SW 1271 (cell line): ENCODE measurements around the gene C2orf76.
"Not testable (repeated sequence)": the region's sequence is repeated elsewhere in the genome, so short reads cannot be mapped to it uniquely, and the experiment has no call there.

Source experiments
- DNase-seq, 2 experiments: peaks; one replicate each; lab custom pipeline; 2025; lab: John Stamatoyannopoulos, UW

C2orf76 gene

DNA sequence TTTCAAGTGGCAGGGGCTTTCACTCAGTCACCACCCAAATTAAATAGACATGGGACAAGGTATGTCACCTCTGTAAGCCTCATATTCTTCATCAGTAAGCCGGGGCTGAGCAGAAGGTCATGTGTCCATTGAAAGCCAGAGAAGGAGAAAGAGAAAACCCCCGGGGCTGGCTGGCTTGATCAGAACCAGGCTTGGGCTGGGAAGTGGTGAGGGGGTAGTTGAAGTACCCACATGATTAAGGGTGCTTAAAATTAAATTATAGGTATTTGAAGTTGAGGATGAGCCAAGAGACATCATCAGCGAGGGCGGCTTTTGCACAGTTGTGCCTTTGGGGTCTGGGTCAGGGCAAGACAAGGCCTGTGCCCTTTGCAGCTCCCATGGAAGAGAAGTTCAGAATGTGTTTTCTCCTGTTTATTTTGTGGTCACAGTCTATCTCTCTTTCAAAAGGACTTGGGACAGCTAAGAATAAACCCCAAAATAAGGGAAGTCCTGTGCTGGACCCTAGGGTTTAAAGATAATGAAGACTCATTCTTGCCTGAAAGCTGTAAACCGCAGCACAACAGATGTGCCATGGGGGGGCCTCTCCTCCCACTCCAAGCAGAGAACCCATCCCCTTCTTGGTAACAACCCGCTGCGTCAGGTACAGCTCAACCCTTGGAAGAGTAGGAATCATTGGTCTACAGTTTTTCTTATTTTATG, 10.8 kb upstream of the C2orf76 start:
- no peak for DNase-seq

GRCh38 chr2:119376810-119377209, 10.2 kb upstream of the C2orf76 start:
- DNase-seq: no peak

GRCh38 chr2:119376406-119376805, 9.8 kb upstream of the C2orf76 start:
- DNase-seq: not testable (repeated sequence)

GRCh38 chr2:119373907-119374745, 7.5 kb upstream of the C2orf76 start:
- DNase-seq: not testable (repeated sequence)

- no peak for DNase-seq
These were observed 6.3 kb upstream of the C2orf76 start for GRCh38 chr2:119372778-119373568.

DNA sequence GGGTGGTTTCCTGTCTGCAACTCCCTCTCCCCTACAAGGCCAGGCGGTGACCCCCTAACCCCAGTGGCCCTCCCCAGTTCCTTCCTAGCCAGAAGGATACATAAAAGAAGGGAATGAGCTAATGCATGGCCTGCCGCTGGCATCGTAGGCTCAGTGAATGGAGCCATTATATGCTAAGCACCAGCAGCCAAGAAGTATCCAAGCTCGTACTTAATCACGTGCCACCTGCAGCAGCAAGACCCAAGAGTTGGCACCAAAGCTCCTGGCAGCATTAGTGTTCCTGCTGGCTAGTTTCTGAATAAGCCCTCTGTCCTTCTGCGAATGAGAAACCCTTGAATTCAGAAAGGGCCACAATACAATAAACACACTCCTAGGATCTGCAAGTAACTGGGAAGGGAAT, 4.5 kb upstream of the C2orf76 start:
- DNase-seq: no peak

DNA sequence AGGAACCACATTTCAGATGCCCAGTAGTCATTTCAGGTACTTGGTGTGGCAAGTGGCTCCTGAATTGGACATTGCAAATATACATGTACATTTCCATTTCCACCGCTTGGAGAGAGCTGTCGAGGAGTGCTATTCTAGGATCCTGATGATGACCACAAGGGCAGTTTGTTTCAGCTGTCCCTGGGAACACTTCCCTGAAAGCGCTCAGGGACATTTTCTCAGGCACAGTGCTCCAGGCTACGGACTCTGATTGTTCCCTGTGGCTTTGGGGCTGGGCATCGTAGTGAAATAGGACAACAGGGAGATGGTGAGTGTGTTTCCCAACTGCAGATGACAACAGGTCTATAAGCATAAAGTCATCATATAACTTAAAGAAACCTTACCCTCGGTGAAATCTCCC, 3.2 kb upstream of the C2orf76 start:
- no peak for DNase-seq

DNA sequence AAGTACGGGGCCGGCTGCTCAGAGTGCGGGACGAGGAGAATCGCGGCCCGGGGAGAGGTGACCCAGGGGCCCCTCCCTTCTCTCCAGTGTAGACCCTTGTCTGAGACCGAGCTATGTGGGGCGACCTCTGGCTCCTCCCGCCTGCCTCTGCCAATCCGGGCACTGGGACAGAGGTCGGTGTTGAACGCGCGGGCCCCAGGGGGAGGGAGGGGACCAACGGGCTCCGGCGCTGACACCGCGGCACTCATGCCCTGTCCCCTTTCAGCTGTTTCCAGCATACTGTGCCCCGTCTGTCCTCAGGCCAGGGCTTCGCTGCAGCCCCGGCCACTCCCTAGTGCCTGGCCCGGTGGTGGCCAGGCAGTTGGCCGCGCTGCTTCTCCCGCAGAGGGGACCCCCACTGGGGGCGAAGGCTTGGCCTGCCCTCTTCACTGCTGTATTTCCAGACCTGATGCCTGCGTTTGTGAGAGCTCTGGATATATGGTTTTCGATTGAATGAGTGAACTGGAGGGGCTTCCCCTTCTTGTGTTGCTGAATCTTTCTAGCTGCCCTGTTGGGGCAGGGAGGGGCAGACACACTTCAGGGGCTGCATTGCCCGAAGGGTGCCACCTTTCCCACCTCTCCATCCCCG, 952 bp upstream of the C2orf76 start:
- peak in 1 of 2 experiments; percentile 26 for DNase-seq

DNA sequence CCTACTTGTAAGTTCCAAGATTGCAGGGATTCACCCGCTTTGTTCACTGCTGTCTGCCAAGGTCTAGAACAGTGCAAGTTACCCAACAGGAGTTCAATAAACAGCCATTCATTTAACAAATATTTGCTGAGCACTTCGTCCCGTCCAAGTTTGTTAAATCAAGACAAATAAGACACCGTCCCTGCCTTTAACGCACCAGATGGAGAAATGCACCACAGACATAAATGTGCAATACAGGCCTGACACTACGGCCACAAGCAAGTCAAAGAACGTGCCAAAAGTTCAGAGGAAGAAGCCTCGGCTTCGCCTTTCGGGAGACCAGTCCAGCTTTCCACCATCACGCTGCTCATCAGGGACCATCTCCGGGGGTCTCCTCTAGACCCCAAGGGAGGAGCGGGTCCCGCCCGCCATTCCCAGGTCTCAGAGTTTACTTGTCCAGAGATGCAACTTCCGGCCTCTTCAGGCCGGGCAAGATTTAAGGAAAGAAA, 429 bp downstream of the C2orf76 start:
- DNase-seq: no peak

DNA sequence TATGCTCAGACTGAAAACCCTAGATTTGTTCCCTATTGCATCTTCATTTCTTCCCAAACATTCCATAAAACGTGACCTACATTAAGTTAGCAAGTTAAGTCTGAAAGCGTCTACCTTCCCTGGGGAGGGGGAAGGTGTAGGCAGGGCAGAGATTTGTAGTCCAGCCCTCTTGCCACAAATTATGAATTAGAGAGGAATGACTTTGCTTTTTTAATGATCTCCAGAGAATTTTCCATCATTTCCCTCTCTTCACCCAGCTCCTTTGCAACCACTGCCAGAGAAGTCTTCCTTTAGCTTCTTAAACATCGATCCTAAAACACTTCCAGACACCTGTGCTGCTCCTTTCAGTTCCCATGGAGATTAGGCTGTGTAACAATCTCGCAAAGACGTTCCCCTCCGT, 1.2 kb downstream of the C2orf76 start:
- no peak for DNase-seq

GRCh38 chr2:119364798-119365197, 1.8 kb downstream of the C2orf76 start:
- no peak for DNase-seq

DNA sequence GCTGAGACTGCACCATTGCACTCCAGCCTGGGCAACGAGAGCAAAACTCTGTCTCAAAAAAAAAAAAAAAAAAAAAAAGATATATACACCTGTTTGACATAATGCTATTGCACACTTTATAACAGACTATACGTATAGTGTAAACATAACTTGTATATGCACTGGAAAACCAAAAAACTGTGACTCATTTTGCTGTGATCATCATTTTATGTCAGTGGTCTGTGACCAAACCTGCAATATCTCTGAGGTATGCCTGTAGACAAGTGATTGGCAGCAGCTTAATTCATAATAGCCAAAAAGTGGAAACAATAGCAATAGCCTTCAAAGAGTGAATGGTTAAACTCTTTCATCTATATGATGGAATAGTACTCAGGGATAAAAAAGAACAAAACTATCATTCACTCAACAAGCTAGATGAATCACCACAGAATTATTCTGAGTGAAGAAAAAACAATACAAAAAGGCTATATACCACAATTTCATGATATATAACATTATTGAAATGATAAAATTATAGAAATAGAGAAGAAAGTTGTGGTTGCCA, 6.1 kb downstream of the C2orf76 start:
- DNase-seq: no peak

DNA sequence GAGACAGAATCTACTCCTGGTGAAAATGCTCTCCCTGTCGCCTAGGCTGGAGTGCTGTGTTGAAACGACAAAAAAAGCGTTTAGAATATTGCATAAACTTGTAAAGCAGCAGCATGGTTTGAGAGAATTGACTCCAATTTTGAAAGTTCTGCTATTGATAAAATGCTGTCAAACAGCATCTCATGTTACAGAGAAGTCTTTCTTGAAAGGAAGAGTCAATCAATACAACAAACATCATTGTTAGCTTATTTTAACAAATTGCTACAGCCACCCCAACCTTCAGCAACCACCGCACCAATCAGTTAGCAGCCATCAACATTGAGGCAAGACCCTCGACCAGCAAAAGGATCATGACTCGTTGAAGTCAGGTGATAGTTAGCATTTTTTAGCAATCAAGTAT, 6.9 kb downstream of the C2orf76 start:
- DNase-seq: no peak

GRCh38 chr2:119354860-119355259, 11.8 kb downstream of the C2orf76 start:
- DNase-seq: no peak

- no peak for DNase-seq
These were observed 14.3 kb downstream of the C2orf76 start for GRCh38 chr2:119352357-119352756.

- no peak for DNase-seq
These were observed 16.2 kb downstream of the C2orf76 start for GRCh38 chr2:119350311-119350998.

DNA sequence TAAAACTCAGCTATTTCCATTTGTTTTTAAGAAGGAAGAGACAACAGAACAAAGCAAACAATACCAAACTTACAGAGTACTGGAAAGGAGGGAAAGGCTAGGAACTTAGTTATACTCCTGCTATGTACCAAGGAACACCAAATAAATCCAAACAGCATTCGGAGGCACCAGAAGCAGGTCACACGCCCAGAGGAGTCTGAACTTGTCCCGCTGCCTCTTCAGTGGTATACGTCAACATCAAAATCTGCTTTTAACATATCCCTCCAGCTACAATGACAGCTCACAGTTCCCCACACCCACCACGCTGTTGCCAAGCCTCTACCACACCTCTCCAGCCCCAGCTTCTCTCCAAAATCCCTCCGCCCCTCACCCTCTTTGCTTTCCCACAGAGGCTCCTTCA, 17.3 kb downstream of the C2orf76 start:
- DNase-seq: no peak

GRCh38 chr2:119341684-119342083, 24.9 kb downstream of the C2orf76 start:
- no peak for DNase-seq

GRCh38 chr2:119339562-119339923, 27.1 kb downstream of the C2orf76 start:
- DNase-seq: no peak

DNA sequence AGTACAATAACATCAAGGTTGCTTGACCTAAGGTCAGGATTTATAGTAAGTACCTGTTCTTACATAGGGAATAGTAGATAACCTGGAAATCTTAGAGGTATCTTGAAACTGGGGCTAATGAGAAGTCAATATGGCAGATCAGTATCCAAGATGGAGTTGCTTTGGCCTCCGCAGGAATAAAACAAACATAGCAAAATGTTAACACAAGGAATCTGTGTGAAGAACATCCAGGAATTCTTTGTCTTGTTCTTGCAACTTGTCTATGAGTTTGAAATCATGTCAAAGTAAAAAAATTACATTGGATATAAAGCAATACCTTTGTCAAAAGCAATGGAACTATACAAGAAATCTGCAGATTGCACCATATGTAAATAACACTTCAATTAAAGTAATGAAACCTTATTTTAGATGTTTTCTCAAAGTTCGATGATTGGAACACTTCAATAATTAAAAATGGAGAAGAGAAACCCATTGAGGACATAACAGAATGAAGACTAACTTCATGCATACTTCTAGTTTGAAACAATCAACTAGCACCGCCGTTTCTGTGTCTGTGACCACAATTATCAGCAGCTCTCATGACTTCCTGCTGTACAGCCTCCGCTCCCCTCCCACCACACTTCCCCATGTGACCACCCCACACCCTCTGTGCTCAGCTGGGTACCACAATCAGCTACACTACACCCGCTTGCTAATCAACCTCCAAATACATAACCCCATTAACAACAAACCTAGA, 27.6 kb downstream of the C2orf76 start:
- no peak for DNase-seq
